OCI-LY7 (cell line): ENCODE measurements around the gene CMTM1.

ENCODE experiments used
- CTCF ChIP-seq: fragments of 200-600 bp; sonication (generic); conservative IDR thresholded peaks from 2 replicates; pipeline ENCODE4 v1.5.1; 2014; ENCODE audit warnings: mild to moderate bottlenecking, antibody characterized with exemption, low read length, moderate library complexity, mixed read lengths
- EZH2phosphoT487 ChIP-seq: fragments of 200-600 bp; sonication (generic); IDR thresholded peaks from 2 replicates; pipeline ENCODE4 v1.6.1; 2018; ENCODE audit warnings: low read depth, borderline replicate concordance, mild to moderate bottlenecking, mixed run types, antibody characterized with exemption, low read length, moderate library complexity, mixed read lengths

DNA sequence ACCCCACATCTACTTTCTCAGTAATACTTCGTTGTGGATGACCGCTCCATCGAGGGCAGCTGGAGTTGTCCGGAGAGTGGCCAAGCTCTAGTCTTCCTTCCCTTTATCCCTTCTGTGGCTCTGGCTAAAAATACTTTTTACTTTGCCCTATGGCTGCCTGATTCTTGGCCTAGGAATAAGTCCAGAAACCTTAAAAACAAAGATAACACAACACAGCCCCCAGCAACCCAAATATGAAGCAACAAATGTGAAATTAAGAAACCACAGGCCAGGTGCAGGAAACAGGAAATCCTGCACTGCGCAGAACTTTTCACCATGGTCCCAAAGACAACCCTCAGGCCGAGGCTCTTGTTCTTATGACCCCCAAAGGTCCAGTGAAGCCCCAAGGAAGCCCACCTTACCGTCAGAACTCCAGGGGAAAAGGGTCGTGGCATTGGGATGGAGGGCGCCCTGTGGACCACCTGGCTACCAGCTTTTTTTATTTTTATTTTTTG, 42.3 kb upstream of the CMTM1 start:
- no peak for TF ChIP-seq CTCF
- no peak for TF ChIP-seq EZH2phosphoT487
